SK-N-SH (cell line): ENCODE results near the gene PPAT. TPM values are rescaled to one million over a fixed set of nuclear protein-coding genes. Genes with fewer than 3 reads are reported as not detected.
A peak's percentile ranks its signal among the peaks of the same experiment; 100 is the strongest.

Experiments
- CTCF ChIA-PET: fragments of 300-600, 350-600 bp; formaldehyde crosslinking; extraction: SDS; loops from one replicate; lab custom pipeline; 2021; lab: Yijun Ruan, JAX
- POLR2A ChIA-PET: fragments of 350-600 bp; sonication (Branson Sonifier 250); formaldehyde crosslinking; extraction: SDS; loops from one replicate; lab custom pipeline; 2020; ENCODE audit warnings: antibody characterized with exemption, inconsistent platforms; lab: Yijun Ruan, JAX
- DNase-seq: peaks from one replicate; pipeline ENCODE4 v3.0.0; 2012
- H2AFZ ChIP-seq: fragments of 200-600 bp; sonication (generic); 2 replicates; pipeline ENCODE4 v1.8.1; 2016; ENCODE audit warnings: antibody characterized with exemption, mild to moderate bottlenecking, low read depth
- H3F3A ChIP-seq: fragments of 200-600 bp; sonication (generic); replicated peaks from 2 replicates; pipeline ENCODE3; 2016; ENCODE audit warnings: antibody characterized with exemption, mild to moderate bottlenecking; ENCODE audit not compliant: insufficient read depth
- H3K27ac ChIP-seq, 2 experiments: fragments of 200-500 bp in 1 of 2; fragments of 200-600 bp in 1 of 2; sonication (Bioruptor generic) in 1 of 2; sonication (generic), shearing (Covaris generic) in 1 of 2; 2 replicates each; pipeline versions ENCODE4 v1.5.1 to v1.6.1; 2014 to 2016; ENCODE audit warnings: low read depth in 2 of 2, inconsistent platforms in 1 of 2, low read length in 1 of 2, mild to moderate bottlenecking in 1 of 2, mixed read lengths in 1 of 2
- H3K27me3 ChIP-seq: fragments of 200-600 bp; sonication (generic), shearing (Covaris generic); 2 replicates; pipeline ENCODE4 v1.6.1; 2016; ENCODE audit warnings: mixed run types; ENCODE audit not compliant: insufficient read depth
- H3K36me3 ChIP-seq, 2 experiments: fragments of 200-500 bp in 1 of 2; fragments of 200-600 bp in 1 of 2; sonication (Bioruptor generic) in 1 of 2; sonication (generic) in 1 of 2; replicated peaks in 1 of 2; 2 replicates each; pipeline versions ENCODE3 to v1.5.1; 2014 to 2016; ENCODE audit warnings: low read length in 1 of 2, mild to moderate bottlenecking in 1 of 2; ENCODE audit not compliant: insufficient read depth in 2 of 2, control insufficient read depth in 1 of 2
- H3K4me1 ChIP-seq, 2 experiments: fragments of 200-500 bp in 1 of 2; fragments of 200-600 bp in 1 of 2; sonication (Bioruptor generic) in 1 of 2; sonication (generic), shearing (Covaris generic) in 1 of 2; 2 replicates each; pipeline versions ENCODE4 v1.5.1 to v1.6.1; 2014 to 2016; ENCODE audit warnings: low read depth in 1 of 2, low read length in 1 of 2, mixed run types in 1 of 2; ENCODE audit not compliant: insufficient read depth in 2 of 2, control insufficient read depth in 1 of 2
- H3K4me2 ChIP-seq: fragments of 200-600 bp; sonication (generic), shearing (Covaris generic); 2 replicates; pipeline ENCODE4 v1.6.1; 2017; ENCODE audit warnings: mixed run types
- H3K4me3 ChIP-seq, 2 experiments: fragments of 200-500 bp in 1 of 2; fragments of 200-600 bp in 1 of 2; sonication (Bioruptor generic) in 1 of 2; sonication (generic), shearing (Covaris generic) in 1 of 2; 2 replicates each; pipeline versions ENCODE4 v1.5.1 to v1.8.1; 2014 to 2016; ENCODE audit warnings: low read depth in 2 of 2, inconsistent platforms in 1 of 2, low read length in 1 of 2, mild to moderate bottlenecking in 1 of 2, mixed read lengths in 1 of 2, moderate library complexity in 1 of 2
- H3K79me2 ChIP-seq: fragments of 200-600 bp; sonication (generic); 2 replicates; pipeline ENCODE4 v1.8.1; 2017; ENCODE audit warnings: mild to moderate bottlenecking; ENCODE audit not compliant: insufficient read depth
- H3K9ac ChIP-seq: fragments of 200-600 bp; sonication (generic); 2 replicates; pipeline ENCODE4 v1.6.1; 2017; ENCODE audit warnings: mixed run types
- H3K9me2 ChIP-seq: fragments of 200-600 bp; sonication (generic); 2 replicates; pipeline ENCODE4 v1.6.1; 2017; ENCODE audit warnings: mixed run types
- H3K9me3 ChIP-seq: fragments of 200-600 bp; sonication (generic); 2 replicates; pipeline ENCODE4 v1.6.1; 2017; ENCODE audit warnings: mixed run types, mild to moderate bottlenecking, moderate library complexity
- H4K20me1 ChIP-seq: fragments of 200-600 bp; sonication (generic); 2 replicates; pipeline ENCODE4 v1.6.1; 2017; ENCODE audit warnings: mild to moderate bottlenecking, mixed run types; ENCODE audit not compliant: insufficient read depth
- CHD2 ChIP-seq: fragments of 150-350 bp; IDR thresholded peaks from 2 replicates; pipeline ENCODE4 v1.6.1; 2018; ENCODE audit warnings: low read length; ENCODE audit not compliant: partially characterized antibody
- ELF1 ChIP-seq: IDR thresholded peaks from 2 replicates; pipeline ENCODE4 v1.4.0; 2012
- EP300 ChIP-seq, 2 experiments: IDR thresholded peaks; 2 replicates each; pipeline versions ENCODE4 v1.4.0 to v1.6.1; 2012; ENCODE audit warnings: borderline replicate concordance in 1 of 2, low read depth in 1 of 2, low read length in 1 of 2
- EZH2phosphoT487 ChIP-seq: fragments of 200-600 bp; sonication (generic); IDR thresholded peaks from 2 replicates; pipeline ENCODE4 v1.6.1; 2017; ENCODE audit warnings: low read depth, mixed run types, mild to moderate bottlenecking, antibody characterized with exemption, moderate library complexity, borderline replicate concordance
- FOXJ3 ChIP-seq: sonication (generic); formaldehyde crosslinking; IDR thresholded peaks from 2 replicates; pipeline ENCODE4 v1.5.1; 2020; ENCODE audit warnings: mild to moderate bottlenecking, missing genetic modification reagents
- FOXM1 ChIP-seq: IDR thresholded peaks from 2 replicates; pipeline ENCODE4 v1.4.0; 2012; ENCODE audit warnings: low read depth, mild to moderate bottlenecking
- MEF2A ChIP-seq: IDR thresholded peaks from 2 replicates; pipeline ENCODE4 v1.4.0; 2012; ENCODE audit warnings: low read depth, borderline replicate concordance
- MXI1 ChIP-seq: IDR thresholded peaks from 2 replicates; pipeline ENCODE4 v1.6.1; 2012; ENCODE audit warnings: mild to moderate bottlenecking, low read depth, low read length, improper control_type of control experiment
- NRF1 ChIP-seq: IDR thresholded peaks from 2 replicates; pipeline ENCODE4 v1.6.1; 2012; ENCODE audit warnings: low read depth, mild to moderate bottlenecking, low read length
- RCOR1 ChIP-seq: fragments of 150-350 bp; IDR thresholded peaks from 2 replicates; pipeline ENCODE4 v1.6.1; 2017; ENCODE audit warnings: antibody characterized with exemption, low read length
- RFX5 ChIP-seq: IDR thresholded peaks from 2 replicates; pipeline ENCODE4 v1.6.1; 2012; ENCODE audit warnings: mild to moderate bottlenecking, improper control_type of control experiment, low read length
- SIN3A ChIP-seq: IDR thresholded peaks from 2 replicates; pipeline ENCODE4 v1.6.1; 2012; ENCODE audit warnings: low read depth, mild to moderate bottlenecking, low read length, moderate library complexity, borderline replicate concordance
- TEAD4 ChIP-seq: IDR thresholded peaks from 2 replicates; pipeline ENCODE4 v1.4.0; 2012; ENCODE audit warnings: mild to moderate bottlenecking, borderline replicate concordance; ENCODE audit not compliant: insufficient read depth
- USF1 ChIP-seq: IDR thresholded peaks from 2 replicates; pipeline ENCODE4 v1.4.0; 2012; ENCODE audit warnings: low read depth, borderline replicate concordance
- YY1 ChIP-seq: IDR thresholded peaks from 2 replicates; pipeline ENCODE4 v1.4.0; 2012; ENCODE audit warnings: low read depth, mild to moderate bottlenecking
- ZBTB33 ChIP-seq: IDR thresholded peaks from 2 replicates; pipeline ENCODE4 v1.4.0; 2012; ENCODE audit warnings: low read depth, borderline replicate concordance
- WGBS: methylation state at CpG from one replicate; pipeline ENCODE4 v1.1.6; 2017; ENCODE audit warnings: low lambda C conversion rate; 5-methylcytosine and 5-hydroxymethylcytosine counted together
- polyA plus RNA-seq, 3 experiments: library from polyadenylated mRNA; depleted of rRNA; stranded (reverse); fragments of >200 nt; gene quantifications; 2 replicates each; pipeline ENCODE4 v1.2.3, GENCODE V29; 2012
- TF ChIP-seq, protein P1 (sequence below): IDR thresholded peaks from 2 replicates; pipeline ENCODE4; 2012

PPAT gene
- polyA plus RNA-seq, 1 of the 3 experiments (the other 2 are of a cell fraction), result 7.4 TPM

- H3K4me1 ChIP-seq, result peaks cover 0 to 12% of the 10 kb centered on the region in 2 experiments; a peak in 3 of 4 replicates
- no peak overlapping the region for H3K4me3 ChIP-seq
- POLR2A ChIA-PET, result no interaction called here
- WGBS, result 97% methylated on average over 8 of the region's 8 CpGs
- no peaks in the 10 kb centered on the region for H4K20me1 ChIP-seq
- H3K36me3 ChIP-seq, result peaks cover 15 to 42% of the 10 kb centered on the region in 2 experiments
- no peak overlapping the region for H3K4me2 ChIP-seq
- H3K27ac ChIP-seq, result no peak overlapping the region
- no peak for TF ChIP-seq NRF1
- TF ChIP-seq YY1, result no peak
- TF ChIP-seq RCOR1, result no peak
- TF ChIP-seq SIN3A, result no peak
- TF ChIP-seq FOXJ3 (CRISPR knock-in tag), result no peak
- TF ChIP-seq MEF2A, result no peak
- no peak for TF ChIP-seq TEAD4
- no peak for TF ChIP-seq MXI1
- TF ChIP-seq EZH2phosphoT487, result no peak
- TF ChIP-seq, all 33 proteins: peak for 0
- DNase-seq, result no peak
- Histone ChIP-seq H3K9ac (no peak overlapping the region), H3K9me3 (no peaks in the 10 kb centered on the region), H2AFZ (no peak overlapping the region), H3K27me3 (no peaks in the 10 kb centered on the region), H3K79me2 (peaks cover 41% of the 10 kb centered on the region), H3F3A (peaks cover 14% of the 10 kb centered on the region), H3K9me2 (no peaks in the 10 kb centered on the region)
- CTCF ChIA-PET, result no interaction called here
Measured at GRCh38 chr4:56391270-56391669, 44.1 kb downstream of the PPAT start.

DNA sequence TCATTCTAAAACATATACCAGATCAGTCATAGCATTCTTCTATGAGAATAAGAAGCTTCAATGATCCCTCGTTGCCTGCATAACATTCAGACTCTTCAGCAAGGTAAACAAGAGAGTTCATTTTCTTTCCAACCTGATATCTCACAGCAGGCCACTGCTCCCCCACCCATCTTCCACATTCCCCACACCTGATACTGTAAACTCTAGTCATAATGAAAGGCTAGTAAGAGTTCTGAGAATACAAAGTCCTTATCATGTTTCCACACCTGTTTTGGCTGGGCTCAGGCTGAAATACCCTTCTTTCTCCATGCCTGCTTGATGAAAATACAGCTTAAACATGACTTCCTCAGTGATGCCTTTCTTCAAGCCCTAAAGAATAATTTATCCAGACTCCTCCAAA lies 45.9 kb downstream of the PPAT start:
- Histone ChIP-seq H3K36me3 (peaks cover 4 to 25% of the 10 kb centered on the region in 2 experiments), H4K20me1 (no peaks in the 10 kb centered on the region), H3K9ac (no peak overlapping the region), H2AFZ (no peak overlapping the region), H3K9me3 (no peaks in the 10 kb centered on the region), H3K4me2 (no peak overlapping the region), H3K27me3 (no peaks in the 10 kb centered on the region), H3K4me1 (peaks cover 0 to 12% of the 10 kb centered on the region in 2 experiments; a peak in 3 of 4 replicates), H3F3A (peaks cover 19% of the 10 kb centered on the region), H3K4me3 (no peak overlapping the region), H3K79me2 (peaks cover 50% of the 10 kb centered on the region), H3K9me2 (no peaks in the 10 kb centered on the region), H3K27ac (no peak overlapping the region)
- POLR2A ChIA-PET, result no interaction called here
- DNase-seq, result no peak
- WGBS, result 52% methylated on average over 1 of the region's 1 CpG
- TF ChIP-seq RFX5, result no peak
- no peak for TF ChIP-seq CHD2
- TF ChIP-seq EP300 (IDR thresholded peaks at IDR 0.05; ENCODE audit: borderline replicate concordance in 1 of 2, low read depth in 1 of 2, low read length in 1 of 2), result no peak
- CTCF ChIA-PET, result interaction anchor here (1.0 kb wide), 1 partner anchor 20 kb away, joined by 4 read pairs; no protein-coding TSS in a partner anchor

- ChIA-PET POLR2A (interaction anchor here (0.6 kb wide), 1 partner anchor 468 kb away, joined by 3 read pairs; no protein-coding TSS in a partner anchor), CTCF (interaction anchor here (0.8 to 2.2 kb wide), 3 partner anchors 22 to 439 kb away, joined by 3 to 12 read pairs (median 5); partner anchors contain the start of gene CEP135)
- H4K20me1 ChIP-seq, result no peaks in the 10 kb centered on the region
- H3K4me1 ChIP-seq, result peaks cover 0 to 12% of the 10 kb centered on the region in 2 experiments; a peak in 3 of 4 replicates
- H3K36me3 ChIP-seq, result peaks cover 0 to 14% of the 10 kb centered on the region in 2 experiments
- H3K27ac ChIP-seq, result peak overlapping the region in 1 of 2 experiments; percentile 98; a peak in 1 of 4 replicates
- TF ChIP-seq FOXM1 (no peak), MXI1 (no peak), MEF2A (no peak), FOXJ3 (CRISPR knock-in tag) (no peak), USF1 (no peak), ELF1 (no peak), EZH2phosphoT487 (no peak), SIN3A (no peak), ZBTB33 (no peak)
- TF ChIP-seq, protein P1, sequence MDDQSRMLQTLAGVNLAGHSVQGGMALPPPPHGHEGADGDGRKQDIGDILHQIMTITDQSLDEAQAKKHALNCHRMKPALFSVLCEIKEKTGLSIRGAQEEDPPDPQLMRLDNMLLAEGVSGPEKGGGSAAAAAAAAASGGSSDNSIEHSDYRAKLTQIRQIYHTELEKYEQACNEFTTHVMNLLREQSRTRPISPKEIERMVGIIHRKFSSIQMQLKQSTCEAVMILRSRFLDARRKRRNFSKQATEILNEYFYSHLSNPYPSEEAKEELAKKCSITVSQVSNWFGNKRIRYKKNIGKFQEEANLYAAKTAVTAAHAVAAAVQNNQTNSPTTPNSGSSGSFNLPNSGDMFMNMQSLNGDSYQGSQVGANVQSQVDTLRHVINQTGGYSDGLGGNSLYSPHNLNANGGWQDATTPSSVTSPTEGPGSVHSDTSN, result no peak
- H3K9me3 ChIP-seq, result no peaks in the 10 kb centered on the region
- peaks cover 15% of the 10 kb centered on the region for H3F3A ChIP-seq
- no peak for DNase-seq
- H3K79me2 ChIP-seq, result peaks cover 47% of the 10 kb centered on the region
- H2AFZ ChIP-seq, result peak overlapping the region; percentile 88
- H3K4me2 ChIP-seq, result peak overlapping the region; percentile 81
- H3K4me3 ChIP-seq, result peak overlapping the region; percentile 90
- no peaks in the 10 kb centered on the region for H3K27me3 ChIP-seq
- no peaks in the 10 kb centered on the region for H3K9me2 ChIP-seq
- WGBS, result 3% methylated on average over 6 of the region's 6 CpGs
- peak overlapping the region; percentile 89 for H3K9ac ChIP-seq
Measured at GRCh38 chr4:56388306-56388705, 47.1 kb downstream of the PPAT start.
